ENCODE results near the gene MINDY3. TPM values are rescaled to one million over a fixed set of nuclear protein-coding genes. Genes with fewer than 3 reads are reported as not detected.
"Not testable (repeated sequence)": the region's sequence is repeated elsewhere in the genome, so short reads cannot be mapped to it uniquely, and the experiment has no call there.

The MINDY3 gene
- total and polyA plus RNA-seq, 3 experiments from 2014 or later: 4.6 to 24.4 (median 23.4) TPM

DNA sequence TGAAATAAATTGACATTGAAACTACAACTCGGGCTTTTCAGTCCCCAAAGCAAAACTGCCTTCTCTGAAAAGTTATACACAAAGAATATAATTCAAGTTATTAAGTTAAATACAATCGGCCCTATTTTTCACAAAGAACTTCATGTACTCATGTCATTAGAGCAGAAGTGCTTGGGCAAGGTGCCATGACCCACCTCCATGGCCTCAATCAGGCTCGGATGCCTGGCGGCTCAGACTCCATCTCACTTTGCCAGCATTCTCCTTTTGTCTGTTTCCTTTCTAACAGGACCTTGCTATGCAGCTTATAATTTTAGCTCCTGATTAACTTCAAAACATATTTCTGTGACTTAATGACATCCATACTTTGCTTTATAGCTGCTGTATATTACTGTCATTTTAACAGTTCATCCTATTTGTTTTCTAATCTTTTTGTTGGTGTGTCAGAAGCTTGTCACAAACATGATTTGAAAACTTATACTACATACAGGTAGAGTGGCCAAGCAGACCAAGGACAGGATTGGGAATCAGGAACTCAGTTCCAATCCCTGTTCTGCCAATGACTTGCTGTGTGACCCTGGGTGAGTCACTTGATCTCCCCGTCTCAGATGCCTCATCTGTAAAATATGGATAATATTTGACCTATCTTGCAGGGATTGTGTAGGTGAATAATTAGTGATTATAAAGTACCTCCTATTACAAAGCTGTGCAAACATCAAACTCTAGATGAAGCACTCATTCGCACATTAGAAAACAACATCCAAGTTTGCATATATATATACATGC, 79.8 kb downstream of the MINDY3 start:
- ChIA-PET POLR2A (no interaction called here), CTCF (no interaction called here)
- H3K4me1 ChIP-seq (ENCODE audit: insufficient read depth, low read length): no peaks in the 10 kb centered on the region
- no peak overlapping the region for H3K4me3 ChIP-seq (ENCODE audit: low read length)
- H3K27ac ChIP-seq (ENCODE audit: low read depth, low read length): no peak overlapping the region
- no peak for DNase-seq
- H3K4me1 Mint-ChIP-seq: no peaks in the 10 kb centered on the region
- no peak overlapping the region for H3K27ac Mint-ChIP-seq
- no peaks in the 10 kb centered on the region for H3K27me3 Mint-ChIP-seq
- peaks cover 43 to 85% (median 67%) of the 10 kb centered on the region in 3 donors for H3K36me3 Mint-ChIP-seq
- peaks cover 10% of the 10 kb centered on the region for H3K36me3 ChIP-seq (ENCODE audit: insufficient read depth, low read length)
- H3K27me3 ChIP-seq (ENCODE audit: insufficient read depth, low read length, poor library complexity, severe bottlenecking): no peaks in the 10 kb centered on the region
- H3K4me3 Mint-ChIP-seq: no peak overlapping the region
- H3K9me3 Mint-ChIP-seq: peaks cover 12 to 27% (median 13%) of the 10 kb centered on the region in 5 donors
- H3K9me3 ChIP-seq (ENCODE audit: low read length): no peaks in the 10 kb centered on the region

DNA sequence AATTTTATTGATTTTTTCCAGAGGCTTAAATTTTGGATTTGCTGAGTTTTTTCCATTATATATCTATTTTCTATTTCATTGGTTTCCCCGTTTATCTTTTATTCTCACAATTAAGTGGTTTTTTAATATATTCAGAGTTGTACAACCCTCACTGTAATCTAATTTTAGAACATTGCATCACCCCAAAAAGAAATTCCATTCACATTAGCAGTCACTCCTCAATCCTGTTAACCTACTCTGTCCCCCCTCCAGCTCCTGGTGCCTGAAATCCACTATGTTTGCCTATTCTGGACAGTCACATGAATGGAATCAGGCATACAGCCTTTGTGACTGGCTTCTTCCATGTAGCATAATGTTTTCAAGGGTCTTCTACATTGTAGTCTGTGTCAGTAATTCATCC, 84.8 kb downstream of the MINDY3 start:
- peak overlapping the region in 1 of 8 donors; percentile 62 for H3K27ac Mint-ChIP-seq
- H3K27ac ChIP-seq (ENCODE audit: low read depth, low read length): no peak overlapping the region
- no peak for DNase-seq
- no peaks in the 10 kb centered on the region for H3K27me3 Mint-ChIP-seq
- H3K27me3 ChIP-seq (ENCODE audit: insufficient read depth, low read length, poor library complexity, severe bottlenecking): no peaks in the 10 kb centered on the region
- H3K4me1 ChIP-seq (ENCODE audit: insufficient read depth, low read length): no peaks in the 10 kb centered on the region
- no peak overlapping the region for H3K4me3 Mint-ChIP-seq
- CTCF ChIA-PET: no interaction called here
- H3K4me1 Mint-ChIP-seq: no peaks in the 10 kb centered on the region
- no peaks in the 10 kb centered on the region for H3K9me3 ChIP-seq (ENCODE audit: low read length)
- H3K9me3 Mint-ChIP-seq: peaks cover 15 to 42% (median 21%) of the 10 kb centered on the region in 5 donors
- H3K36me3 ChIP-seq (ENCODE audit: insufficient read depth, low read length): peaks cover 2% of the 10 kb centered on the region
- no peak overlapping the region for H3K4me3 ChIP-seq (ENCODE audit: low read length)
- POLR2A ChIA-PET: no interaction called here
- H3K36me3 Mint-ChIP-seq: peaks cover 33 to 60% (median 60%) of the 10 kb centered on the region in 3 donors

DNA sequence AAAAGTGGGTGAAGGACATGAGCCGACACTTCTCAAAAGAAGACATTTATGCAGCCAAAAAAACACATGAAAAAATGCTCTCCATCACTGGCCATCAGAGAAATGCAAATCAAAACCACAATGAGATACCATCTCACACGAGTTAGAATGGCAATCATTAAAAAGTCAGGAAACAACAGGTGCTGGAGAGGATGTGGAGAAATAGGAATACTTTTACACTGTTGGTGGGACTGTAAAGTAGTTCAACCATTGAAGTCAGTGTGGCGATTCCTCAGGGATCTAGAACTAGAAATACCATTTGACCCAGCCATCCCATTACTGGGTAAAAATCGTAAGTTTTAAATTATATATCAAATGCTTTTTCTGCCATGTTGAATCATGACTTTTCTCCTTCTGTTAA, 85.8 kb downstream of the MINDY3 start:
- Mint-ChIP-seq H3K36me3 (peaks cover 34 to 61% (median 53%) of the 10 kb centered on the region in 3 donors), H3K9me3 (peaks cover 15 to 42% (median 21%) of the 10 kb centered on the region in 5 donors)
- H3K9me3 ChIP-seq (ENCODE audit: low read length); H3K27me3 Mint-ChIP-seq; H3K4me3 Mint-ChIP-seq; H3K4me3 ChIP-seq (ENCODE audit: low read length); POLR2A ChIA-PET; H3K36me3 ChIP-seq (ENCODE audit: insufficient read depth, low read length); H3K27ac ChIP-seq (ENCODE audit: low read depth, low read length); H3K27me3 ChIP-seq (ENCODE audit: insufficient read depth, low read length, poor library complexity, severe bottlenecking); DNase-seq; H3K27ac Mint-ChIP-seq; H3K4me1 ChIP-seq (ENCODE audit: insufficient read depth, low read length); CTCF ChIA-PET; H3K4me1 Mint-ChIP-seq: not testable (repeated sequence)

DNA sequence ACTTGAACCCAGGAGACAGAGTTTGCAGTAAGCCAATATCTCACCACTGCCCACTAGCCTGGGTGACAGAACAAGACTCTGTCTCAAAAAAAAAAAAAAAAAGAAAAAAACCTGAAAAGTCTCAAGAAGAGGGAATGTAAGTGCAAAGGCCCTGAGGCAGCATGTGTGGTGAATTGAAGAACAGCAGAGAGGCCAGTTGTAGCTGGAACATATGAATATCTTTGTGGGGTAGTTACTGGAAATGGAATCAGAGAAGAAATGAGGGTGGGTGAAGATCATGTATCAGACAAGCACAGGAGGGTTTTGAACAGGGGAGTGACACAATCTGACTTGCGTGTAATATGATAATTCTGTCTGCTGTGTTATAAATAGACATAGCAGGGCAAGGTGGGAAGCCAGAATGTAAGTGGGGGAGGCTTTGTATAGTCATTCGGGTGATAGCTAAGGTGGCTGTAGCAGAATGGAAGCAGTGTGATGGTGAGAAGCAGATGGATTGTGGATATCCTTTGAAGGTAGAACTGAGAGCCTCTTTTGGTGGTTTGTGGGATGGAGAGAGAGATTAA, 95.3 kb downstream of the MINDY3 start:
- CTCF ChIA-PET: no interaction called here
- Mint-ChIP-seq H3K4me1 (peaks cover 0 to 9% (median 0%) of the 10 kb centered on the region in 3 donors), H3K9me3 (peaks cover 7 to 22% (median 8%) of the 10 kb centered on the region in 5 donors), H3K4me3 (no peak overlapping the region), H3K27me3 (peaks cover 3 to 8% of the 10 kb centered on the region in 2 donors), H3K36me3 (peaks cover 1 to 24% (median 9%) of the 10 kb centered on the region in 3 donors), H3K27ac (no peak overlapping the region)
- Histone ChIP-seq H3K4me1 (ENCODE audit: insufficient read depth, low read length) (no peaks in the 10 kb centered on the region), H3K27ac (ENCODE audit: low read depth, low read length) (no peak overlapping the region), H3K36me3 (ENCODE audit: insufficient read depth, low read length) (no peaks in the 10 kb centered on the region), H3K4me3 (ENCODE audit: low read length) (no peak overlapping the region), H3K27me3 (ENCODE audit: insufficient read depth, low read length, poor library complexity, severe bottlenecking) (no peaks in the 10 kb centered on the region), H3K9me3 (ENCODE audit: low read length) (no peaks in the 10 kb centered on the region)
- no peak for DNase-seq
- POLR2A ChIA-PET: no interaction called here

DNA sequence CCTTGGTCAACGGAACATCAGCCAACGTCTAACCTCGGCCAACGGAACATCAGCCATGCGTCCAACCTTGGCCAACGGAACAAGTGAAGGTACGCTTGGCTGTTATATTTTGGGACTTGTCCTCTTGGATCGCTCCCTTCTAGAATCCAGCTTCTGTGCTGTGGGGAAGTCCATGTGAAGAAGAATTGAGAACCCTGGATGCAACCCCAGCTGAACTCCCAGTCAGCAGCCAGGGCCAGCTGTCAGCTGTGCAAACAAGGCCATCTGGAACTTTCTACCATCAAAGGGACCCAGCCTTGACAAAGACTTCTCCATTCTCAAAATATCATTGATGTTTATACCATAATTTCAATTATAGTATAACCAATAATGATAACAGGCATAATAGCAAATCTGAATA, 97.3 kb downstream of the MINDY3 start:
- H3K4me3 Mint-ChIP-seq: no peak overlapping the region
- Histone ChIP-seq H3K4me1 (ENCODE audit: insufficient read depth, low read length) (no peaks in the 10 kb centered on the region), H3K4me3 (ENCODE audit: low read length) (no peak overlapping the region), H3K27ac (ENCODE audit: low read depth, low read length) (no peak overlapping the region), H3K27me3 (ENCODE audit: insufficient read depth, low read length, poor library complexity, severe bottlenecking) (no peaks in the 10 kb centered on the region), H3K36me3 (ENCODE audit: insufficient read depth, low read length) (no peaks in the 10 kb centered on the region), H3K9me3 (ENCODE audit: low read length) (no peaks in the 10 kb centered on the region)
- H3K9me3 Mint-ChIP-seq: peaks cover 7 to 22% (median 8%) of the 10 kb centered on the region in 5 donors
- no peak overlapping the region for H3K27ac Mint-ChIP-seq
- no peaks in the 10 kb centered on the region for H3K4me1 Mint-ChIP-seq
- peaks cover 0 to 10% (median 0%) of the 10 kb centered on the region in 3 donors for H3K36me3 Mint-ChIP-seq
- POLR2A ChIA-PET: no interaction called here
- CTCF ChIA-PET: no interaction called here
- DNase-seq: no peak
- H3K27me3 Mint-ChIP-seq: peaks cover 3 to 8% of the 10 kb centered on the region in 2 donors

DNA sequence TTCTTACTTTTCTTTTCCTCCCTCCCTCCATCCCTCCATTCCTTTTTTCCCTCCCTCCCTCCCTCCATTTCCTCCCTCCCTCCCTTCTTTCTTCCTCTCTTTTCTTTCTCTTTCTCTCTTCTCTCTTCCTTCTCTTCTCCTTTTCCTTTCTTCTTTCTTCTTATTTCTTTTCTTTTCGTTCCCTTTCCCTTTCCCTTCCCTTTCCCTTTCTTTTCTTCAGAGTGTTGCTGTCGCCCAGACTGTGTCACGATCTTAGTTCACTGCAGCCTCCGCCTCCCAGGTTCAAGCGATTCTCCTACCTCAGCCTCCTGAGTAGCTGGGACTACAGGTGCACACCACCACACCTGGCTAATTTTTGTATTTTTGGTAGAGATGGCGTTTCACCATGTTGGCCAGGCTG, 98.1 kb downstream of the MINDY3 start:
- H3K4me1 Mint-ChIP-seq; H3K27ac ChIP-seq (ENCODE audit: low read depth, low read length); H3K4me3 ChIP-seq (ENCODE audit: low read length); H3K9me3 ChIP-seq (ENCODE audit: low read length); H3K27me3 Mint-ChIP-seq; POLR2A ChIA-PET; H3K4me1 ChIP-seq (ENCODE audit: insufficient read depth, low read length); H3K27me3 ChIP-seq (ENCODE audit: insufficient read depth, low read length, poor library complexity, severe bottlenecking); H3K27ac Mint-ChIP-seq; DNase-seq; H3K36me3 Mint-ChIP-seq; H3K36me3 ChIP-seq (ENCODE audit: insufficient read depth, low read length); H3K4me3 Mint-ChIP-seq; CTCF ChIA-PET: not testable (repeated sequence)
- H3K9me3 Mint-ChIP-seq: peaks cover 7 to 18% (median 8%) of the 10 kb centered on the region in 5 donors

DNA sequence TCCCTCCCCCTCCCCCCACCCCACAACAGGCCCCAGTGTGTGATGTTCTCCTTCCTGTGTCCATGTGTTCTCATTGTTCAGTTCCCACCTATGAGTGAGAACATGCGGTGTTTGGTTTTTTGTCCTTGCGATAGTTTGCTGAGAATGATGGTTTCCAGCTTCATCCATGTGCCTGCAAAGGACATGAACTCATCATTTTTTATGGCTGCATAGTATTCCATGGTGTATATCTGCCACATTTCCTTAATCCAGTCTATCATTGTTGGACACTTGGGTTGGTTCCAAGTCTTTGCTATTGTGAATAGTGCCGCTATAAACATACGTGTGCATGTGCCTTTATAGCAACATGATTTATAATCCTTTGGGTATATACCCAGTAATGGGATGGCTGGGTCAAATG, 99.1 kb downstream of the MINDY3 start:
- H3K4me1 ChIP-seq (ENCODE audit: insufficient read depth, low read length); H3K27ac Mint-ChIP-seq; H3K4me3 ChIP-seq (ENCODE audit: low read length); POLR2A ChIA-PET; H3K36me3 ChIP-seq (ENCODE audit: insufficient read depth, low read length); H3K9me3 ChIP-seq (ENCODE audit: low read length); H3K4me3 Mint-ChIP-seq; CTCF ChIA-PET; DNase-seq; H3K27ac ChIP-seq (ENCODE audit: low read depth, low read length); H3K4me1 Mint-ChIP-seq; H3K27me3 Mint-ChIP-seq; H3K36me3 Mint-ChIP-seq; H3K27me3 ChIP-seq (ENCODE audit: insufficient read depth, low read length, poor library complexity, severe bottlenecking): not testable (repeated sequence)
- H3K9me3 Mint-ChIP-seq: peaks cover 6 to 18% (median 8%) of the 10 kb centered on the region in 5 donors

DNA sequence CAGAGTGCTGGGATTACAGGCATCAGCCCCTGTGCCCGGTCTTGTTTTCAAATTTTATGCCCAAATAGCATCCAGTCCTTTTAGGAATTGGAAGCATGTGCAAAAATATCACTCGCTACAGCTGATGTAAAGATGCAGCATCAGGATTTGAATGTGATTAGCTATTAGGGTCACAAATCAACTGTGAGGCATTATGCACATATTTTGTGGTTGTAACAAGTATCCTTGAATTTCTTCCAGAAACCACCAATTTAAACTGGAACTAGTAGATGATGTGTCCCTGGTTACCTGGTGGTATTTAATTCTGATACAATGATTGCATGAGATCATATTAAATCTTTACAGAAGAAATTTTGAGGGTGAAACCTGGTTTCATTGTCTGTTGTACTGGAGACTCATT, 99.6 kb downstream of the MINDY3 start:
- ChIA-PET POLR2A (no interaction called here), CTCF (no interaction called here)
- no peaks in the 10 kb centered on the region for H3K4me1 Mint-ChIP-seq
- DNase-seq: no peak
- H3K4me1 ChIP-seq (ENCODE audit: insufficient read depth, low read length): no peaks in the 10 kb centered on the region
- H3K27me3 Mint-ChIP-seq: peaks cover 7 to 12% of the 10 kb centered on the region in 2 donors
- peaks cover 6 to 18% (median 8%) of the 10 kb centered on the region in 5 donors for H3K9me3 Mint-ChIP-seq
- H3K27ac ChIP-seq (ENCODE audit: low read depth, low read length): no peak overlapping the region
- no peaks in the 10 kb centered on the region for H3K36me3 ChIP-seq (ENCODE audit: insufficient read depth, low read length)
- H3K9me3 ChIP-seq (ENCODE audit: low read length): no peaks in the 10 kb centered on the region
- H3K36me3 Mint-ChIP-seq: peaks cover 0 to 8% (median 0%) of the 10 kb centered on the region in 3 donors
- no peak overlapping the region for H3K4me3 Mint-ChIP-seq
- no peaks in the 10 kb centered on the region for H3K27me3 ChIP-seq (ENCODE audit: insufficient read depth, low read length, poor library complexity, severe bottlenecking)
- H3K27ac Mint-ChIP-seq: no peak overlapping the region
- no peak overlapping the region for H3K4me3 ChIP-seq (ENCODE audit: low read length)

All from CD8-positive, alpha-beta memory T cell (primary cell).